GM19463 (cell line): ENCODE measurements around the gene OR5W2.
"Not testable (repeated sequence)": the region's sequence is repeated elsewhere in the genome, so short reads cannot be mapped to it uniquely, and the experiment has no call there.

ENCODE experiments used
- ATAC-seq: cut with Tn5 transposase; IDR thresholded peaks from one replicate; pipeline ENCODE4 v1.9.1; 2021; ENCODE audit warnings: mild to moderate bottlenecking, moderate library complexity; ENCODE audit not compliant: unreplicated experiment

OR5W2 gene

GRCh38 chr11:55914482-55914881 lies at the start of gene OR5W2:
Gene OR5W2 (minus strand): TSS chr11:55914582. CDS start chr11:55914582, 0 bp downstream.
- ATAC-seq = no peak

DNA sequence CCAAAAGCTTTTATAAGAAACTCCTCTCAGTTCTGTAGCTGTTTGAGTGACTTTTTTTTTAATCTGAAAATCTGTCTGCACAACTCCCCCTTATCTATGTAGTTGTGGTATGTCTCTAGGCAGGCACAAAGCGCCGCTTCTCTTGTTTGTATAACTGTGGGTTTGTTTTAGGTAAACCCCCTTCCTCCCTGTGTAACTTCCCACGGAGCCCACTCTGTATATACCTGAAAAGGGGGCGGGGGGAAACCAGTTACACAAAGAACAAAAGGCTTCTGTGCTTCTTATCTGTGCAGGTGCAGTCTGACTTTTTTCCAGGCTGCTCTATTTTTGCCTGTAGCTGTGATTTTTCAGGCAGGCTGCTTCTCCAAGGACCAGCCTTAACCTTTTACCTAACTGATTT lies 42.1 kb upstream of the OR5W2 start:
- ATAC-seq = no peak

- ATAC-seq = no peak
Observed at GRCh38 chr11:55949330-55949729, 34.9 kb upstream of the OR5W2 start.

GRCh38 chr11:55942785-55943392 lies 28.5 kb upstream of the OR5W2 start:
- peak; percentile 74 for ATAC-seq

GRCh38 chr11:55936300-55936699 lies 21.9 kb upstream of the OR5W2 start, which contains the start of gene OR5I1:
Gene OR5I1 (minus strand): TSS chr11:55936400. CDS start chr11:55936400, 0 bp downstream.
- no peak for ATAC-seq

GRCh38 chr11:55920537-55920936 lies 6.2 kb upstream of the OR5W2 start:
- no peak for ATAC-seq

- no peak for ATAC-seq
Observed at GRCh38 chr11:55902308-55902707, 12.1 kb downstream of the OR5W2 start.

- ATAC-seq = no peak
Observed at GRCh38 chr11:55895216-55895615, 19.2 kb downstream of the OR5W2 start.

DNA sequence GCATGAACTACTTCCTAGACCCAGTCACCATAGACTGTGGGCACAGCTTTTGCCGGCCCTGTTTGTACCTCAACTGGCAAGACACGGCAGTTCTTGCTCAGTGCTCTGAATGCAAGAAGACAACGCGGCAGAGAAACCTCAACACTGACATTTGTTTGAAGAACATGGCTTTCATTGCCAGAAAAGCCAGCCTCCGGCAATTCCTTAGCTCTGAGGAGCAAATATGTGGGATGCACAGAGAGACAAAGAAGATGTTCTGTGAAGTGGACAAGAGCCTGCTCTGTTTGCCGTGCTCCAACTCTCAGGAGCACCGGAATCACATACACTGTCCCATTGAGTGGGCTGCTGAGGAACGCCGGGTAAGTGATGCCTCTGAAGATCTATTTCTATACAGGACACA lies 28.9 kb downstream of the OR5W2 start:
- ATAC-seq = not testable (repeated sequence)

DNA sequence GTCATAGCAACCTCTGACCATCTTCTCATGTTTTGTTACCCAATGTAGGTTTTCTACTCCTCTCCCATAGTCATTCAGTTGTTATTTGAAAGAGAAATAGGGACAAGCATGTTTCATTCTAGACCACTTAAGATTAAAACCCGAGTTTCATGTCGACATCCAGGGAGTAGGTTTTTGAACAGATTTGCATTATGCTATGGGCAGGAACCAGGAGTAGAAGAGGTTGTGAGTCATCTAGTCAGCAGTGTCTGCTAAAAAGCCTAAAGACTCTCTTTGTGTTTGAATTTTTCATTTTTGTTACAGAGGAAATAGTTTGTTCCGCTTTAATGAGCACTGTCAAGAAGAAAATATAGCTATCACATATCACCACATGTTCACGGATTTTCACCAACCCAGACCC lies 29.4 kb downstream of the OR5W2 start:
- ATAC-seq = not testable (repeated sequence)

GRCh38 chr11:55882997-55883396 lies 31.4 kb downstream of the OR5W2 start, which contains the start of gene TRIM51:
Gene TRIM51 (plus strand): TSS chr11:55883297. CDS start chr11:55885429, 2,132 bp downstream.
- not testable (repeated sequence) for ATAC-seq

DNA sequence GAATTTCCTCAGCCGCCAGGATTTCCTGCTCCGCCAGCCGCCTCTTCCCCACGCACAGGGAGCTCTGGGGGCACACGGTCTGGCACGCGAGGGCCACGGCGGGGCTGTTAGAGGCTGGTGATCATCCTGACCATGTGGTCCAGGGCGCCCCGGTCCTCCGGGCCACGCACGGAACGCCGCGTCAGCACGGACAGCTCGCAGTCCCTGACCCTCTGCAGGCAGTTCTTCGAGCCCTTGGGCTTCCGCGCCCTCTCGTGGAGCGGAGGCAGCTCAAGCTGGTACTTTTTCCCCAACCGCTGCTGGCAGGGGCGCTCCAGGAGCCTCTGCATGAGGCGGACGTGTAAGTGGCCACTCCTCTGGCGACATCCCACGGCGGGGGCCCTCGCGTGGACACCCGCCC lies 41.2 kb downstream of the OR5W2 start:
- ATAC-seq = not testable (repeated sequence)

DNA sequence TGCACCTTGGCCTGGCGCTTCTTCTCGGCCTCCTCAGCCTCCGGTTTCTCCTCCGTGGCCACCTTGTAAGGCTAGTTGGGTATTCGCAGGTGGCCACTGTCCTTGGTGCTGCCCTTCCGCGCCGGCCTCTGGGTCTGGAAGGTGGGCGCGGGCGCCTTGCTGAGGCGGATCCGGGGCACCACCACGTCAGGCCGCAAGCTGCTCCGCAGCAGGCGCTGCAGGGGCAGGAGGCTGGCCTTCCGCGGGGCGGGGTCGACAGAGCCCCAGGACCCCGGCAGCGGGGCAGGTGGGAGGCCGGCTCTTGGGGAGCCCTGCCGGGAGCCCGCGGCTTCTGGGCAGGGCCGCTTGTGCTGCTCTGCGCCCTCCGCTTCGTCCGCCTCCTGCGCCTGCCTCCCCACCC lies 41.7 kb downstream of the OR5W2 start:
- not testable (repeated sequence) for ATAC-seq

GRCh38 chr11:55867354-55867753 lies 47.0 kb downstream of the OR5W2 start:
- ATAC-seq = not testable (repeated sequence)
